Measurements from ENCODE around the gene CCNK.

The CCNK gene

GRCh38 chr14:99523704-99524055 is 42.5 kb downstream of the CCNK start:
- Histone ChIP-seq H3K4me3 (ENCODE audit: low read length) (no peak overlapping the region), H3K36me3 (replicated peaks; ENCODE audit: low read depth, low read length) (no peaks in the 10 kb centered on the region), H3K27me3 (ENCODE audit: low read depth, low read length) (no peaks in the 10 kb centered on the region), H2AFZ (ENCODE audit: low read depth, low read length) (no peak overlapping the region), H3K79me2 (ENCODE audit: low read length) (no peaks in the 10 kb centered on the region), H3K27ac (ENCODE audit: low read length) (no peak overlapping the region), H3K4me2 (ENCODE audit: low read length) (no peak overlapping the region), H3K9me3 (ENCODE audit: insufficient read depth, low read length) (no peaks in the 10 kb centered on the region), H3K9ac (ENCODE audit: low read length) (no peak overlapping the region), H4K20me1 (ENCODE audit: insufficient read depth, low read length) (no peaks in the 10 kb centered on the region), H3K4me1 (ENCODE audit: low read length) (peaks cover 32% of the 10 kb centered on the region)
- TF ChIP-seq EZH2phosphoT487 (IDR thresholded peaks at IDR 0.05; ENCODE audit: low read depth): no peak

GRCh38 chr14:99524091-99524661 is 43.0 kb downstream of the CCNK start:
- Histone ChIP-seq H3K36me3 (replicated peaks; ENCODE audit: low read depth, low read length) (no peaks in the 10 kb centered on the region), H3K9me3 (ENCODE audit: insufficient read depth, low read length) (no peaks in the 10 kb centered on the region), H4K20me1 (ENCODE audit: insufficient read depth, low read length) (no peaks in the 10 kb centered on the region), H3K9ac (ENCODE audit: low read length) (no peak overlapping the region), H3K4me3 (ENCODE audit: low read length) (no peak overlapping the region), H2AFZ (ENCODE audit: low read depth, low read length) (no peak overlapping the region), H3K27me3 (ENCODE audit: low read depth, low read length) (no peaks in the 10 kb centered on the region), H3K79me2 (ENCODE audit: low read length) (no peaks in the 10 kb centered on the region), H3K4me1 (ENCODE audit: low read length) (peaks cover 31% of the 10 kb centered on the region), H3K4me2 (ENCODE audit: low read length) (no peak overlapping the region), H3K27ac (ENCODE audit: low read length) (no peak overlapping the region)
- TF ChIP-seq EZH2phosphoT487 (IDR thresholded peaks at IDR 0.05; ENCODE audit: low read depth) (no peak), CTCF (IDR thresholded peaks at IDR 0.05; ENCODE audit: low read depth, low read length) (no peak)

GRCh38 chr14:99524804-99525698 is 43.8 kb downstream of the CCNK start:
- no peak overlapping the region for H3K4me2 ChIP-seq (ENCODE audit: low read length)
- H3K27ac ChIP-seq (ENCODE audit: low read length): no peak overlapping the region
- no peak overlapping the region for H3K9ac ChIP-seq (ENCODE audit: low read length)
- H3K4me1 ChIP-seq (ENCODE audit: low read length): peaks cover 31% of the 10 kb centered on the region
- H2AFZ ChIP-seq (ENCODE audit: low read depth, low read length): no peak overlapping the region
- no peaks in the 10 kb centered on the region for H3K79me2 ChIP-seq (ENCODE audit: low read length)
- no peaks in the 10 kb centered on the region for H3K27me3 ChIP-seq (ENCODE audit: low read depth, low read length)
- no peaks in the 10 kb centered on the region for H3K36me3 ChIP-seq (replicated peaks; ENCODE audit: low read depth, low read length)
- no peak for TF ChIP-seq EZH2phosphoT487 (IDR thresholded peaks at IDR 0.05; ENCODE audit: low read depth)
- peak; percentile 43 for TF ChIP-seq CTCF (IDR thresholded peaks at IDR 0.05; ENCODE audit: low read depth, low read length)
- no peaks in the 10 kb centered on the region for H4K20me1 ChIP-seq (ENCODE audit: insufficient read depth, low read length)
- H3K9me3 ChIP-seq (ENCODE audit: insufficient read depth, low read length): no peaks in the 10 kb centered on the region
- H3K4me3 ChIP-seq (ENCODE audit: low read length): no peak overlapping the region

GRCh38 chr14:99525699-99526080 is 44.5 kb downstream of the CCNK start:
- no peak overlapping the region for H3K9ac ChIP-seq (ENCODE audit: low read length)
- peaks cover 28% of the 10 kb centered on the region for H3K4me1 ChIP-seq (ENCODE audit: low read length)
- H2AFZ ChIP-seq (ENCODE audit: low read depth, low read length): no peak overlapping the region
- no peak overlapping the region for H3K4me2 ChIP-seq (ENCODE audit: low read length)
- no peaks in the 10 kb centered on the region for H3K36me3 ChIP-seq (replicated peaks; ENCODE audit: low read depth, low read length)
- no peaks in the 10 kb centered on the region for H3K9me3 ChIP-seq (ENCODE audit: insufficient read depth, low read length)
- no peaks in the 10 kb centered on the region for H4K20me1 ChIP-seq (ENCODE audit: insufficient read depth, low read length)
- H3K79me2 ChIP-seq (ENCODE audit: low read length): no peaks in the 10 kb centered on the region
- no peak for TF ChIP-seq CTCF (IDR thresholded peaks at IDR 0.05; ENCODE audit: low read depth, low read length)
- TF ChIP-seq EZH2phosphoT487 (IDR thresholded peaks at IDR 0.05; ENCODE audit: low read depth): no peak
- no peak overlapping the region for H3K4me3 ChIP-seq (ENCODE audit: low read length)
- no peak overlapping the region for H3K27ac ChIP-seq (ENCODE audit: low read length)
- H3K27me3 ChIP-seq (ENCODE audit: low read depth, low read length): no peaks in the 10 kb centered on the region

Measured in OCI-LY3 (cell line).